GM12878 (cell line): ENCODE data around the gene TBC1D1. TPM values are rescaled to one million over a fixed set of nuclear protein-coding genes. Genes with fewer than 3 reads are reported as not detected.

Experiments
- CBFB ChIP-seq: IDR thresholded peaks from 2 replicates; pipeline ENCODE4 v1.6.1; 2016; ENCODE audit warnings: antibody characterized with exemption, low read depth
- CBX5 ChIP-seq: sonication (generic); IDR thresholded peaks from 2 replicates; pipeline ENCODE4 v1.6.1; 2016; ENCODE audit warnings: low read depth, moderate library complexity, mild to moderate bottlenecking, inconsistent platforms
- FOS ChIP-seq: IDR thresholded peaks from 3 replicates; pipeline ENCODE4 v1.6.1; 2011; ENCODE audit warnings: borderline replicate concordance; ENCODE audit not compliant: insufficient read length; ENCODE audit errors: extremely low read depth
- NKRF ChIP-seq: fragments of 450-650 bp; conservative IDR thresholded peaks from 2 replicates; pipeline ENCODE4 v1.6.1; 2017; ENCODE audit warnings: mild to moderate bottlenecking, moderate library complexity
- NR2C2 ChIP-seq: IDR thresholded peaks from 2 replicates; pipeline ENCODE4 v1.6.1; 2011; ENCODE audit warnings: borderline replicate concordance, low read depth; ENCODE audit not compliant: control insufficient read depth, insufficient read length
- RFX5 ChIP-seq: IDR thresholded peaks from 2 replicates; pipeline ENCODE4 v1.6.1; 2011; ENCODE audit warnings: low read depth, low read length, improper control_type of control experiment
- TAF1 ChIP-seq: IDR thresholded peaks from 2 replicates; pipeline ENCODE4 v1.6.1; 2011; ENCODE audit warnings: mild to moderate bottlenecking, low read depth, low read length, borderline replicate concordance
- WRNIP1 ChIP-seq: IDR thresholded peaks from 2 replicates; pipeline ENCODE4 v1.6.1; 2011; ENCODE audit warnings: low read depth, low read length, improper control_type of control experiment, borderline replicate concordance
- ZNF592 ChIP-seq: fragments of 450-650 bp; IDR thresholded peaks from 2 replicates; pipeline ENCODE4 v1.6.1; 2017; ENCODE audit warnings: mild to moderate bottlenecking, moderate library complexity
- polyA plus RNA-seq, 11 experiments: library from polyadenylated mRNA; depleted of rRNA in 4 of 11; unstranded in 6 of 11; stranded (reverse) in 5 of 11; fragments of >200 nt; fragmentation: Nextera tagmentation in 4 of 11; fragmentation: Illumina TruSeq in 1 of 11; extraction: Ambion mirVana in 4 of 11; extraction: Trizol in 1 of 11; gene quantifications; 1 replicate in 1 of 11; 2 replicates in 10 of 11; pipeline versions ENCODE4 v1.2.1 to v1.2.3, GENCODE V29; 2011 to 2016; ENCODE audit warnings: inconsistent platforms in 2 of 11, missing spikeins in 2 of 11, low read depth in 1 of 11
- total RNA-seq, 4 experiments: library from RNA; depleted of rRNA in 3 of 4; stranded (reverse); fragments of >200 nt in 3 of 4; fragmentation: Illumina TruSeq in 1 of 4; extraction: Trizol in 1 of 4; gene quantifications; 2 replicates each; pipeline versions ENCODE4 v1.2.1 to v1.2.3, GENCODE V29; 2013 to 2021
- TF ChIP-seq, protein P1 (sequence below): fragments of 450-650 bp; IDR thresholded peaks from 2 replicates; pipeline ENCODE4 v1.6.1; 2017; ENCODE audit warnings: borderline replicate concordance
- TF ChIP-seq, protein P2 (sequence below): IDR thresholded peaks from 2 replicates; pipeline ENCODE4 v1.6.1; 2012; ENCODE audit warnings: low read depth, low read length, improper control_type of control experiment

Gene TBC1D1
- total and polyA plus RNA-seq, 10 of the 15 experiments (the other 5 are each of a cell fraction or from before 2014, with no cell fraction given), result 5.3 to 102 (median 57.8) TPM

DNA sequence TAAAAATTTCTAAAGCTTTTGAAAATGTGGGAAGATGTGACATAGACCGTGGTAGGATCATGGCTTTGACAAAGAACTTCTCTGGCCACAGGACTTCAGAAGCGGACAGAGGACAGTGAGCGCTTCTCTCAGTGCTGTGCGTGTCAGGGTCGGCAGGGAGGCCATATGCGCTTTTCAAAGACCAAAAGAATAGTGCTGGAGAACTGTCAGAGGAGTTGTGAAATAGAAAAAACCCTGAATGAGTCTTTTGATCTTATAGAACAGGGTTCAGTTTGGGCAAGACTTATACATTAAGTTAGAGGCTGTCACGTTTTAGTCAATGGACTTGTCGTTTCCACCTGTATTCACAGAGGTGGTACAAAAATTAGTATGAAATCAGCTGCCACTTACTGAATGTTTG lies 146.7 kb downstream of the TBC1D1 start (continued):
- TF ChIP-seq, protein P1, sequence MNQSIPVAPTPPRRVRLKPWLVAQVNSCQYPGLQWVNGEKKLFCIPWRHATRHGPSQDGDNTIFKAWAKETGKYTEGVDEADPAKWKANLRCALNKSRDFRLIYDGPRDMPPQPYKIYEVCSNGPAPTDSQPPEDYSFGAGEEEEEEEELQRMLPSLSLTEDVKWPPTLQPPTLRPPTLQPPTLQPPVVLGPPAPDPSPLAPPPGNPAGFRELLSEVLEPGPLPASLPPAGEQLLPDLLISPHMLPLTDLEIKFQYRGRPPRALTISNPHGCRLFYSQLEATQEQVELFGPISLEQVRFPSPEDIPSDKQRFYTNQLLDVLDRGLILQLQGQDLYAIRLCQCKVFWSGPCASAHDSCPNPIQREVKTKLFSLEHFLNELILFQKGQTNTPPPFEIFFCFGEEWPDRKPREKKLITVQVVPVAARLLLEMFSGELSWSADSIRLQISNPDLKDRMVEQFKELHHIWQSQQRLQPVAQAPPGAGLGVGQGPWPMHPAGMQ, result no peak
- no peak for TF ChIP-seq ZNF592
- no peak for TF ChIP-seq FOS
- no peak for TF ChIP-seq WRNIP1
- no peak for TF ChIP-seq RFX5
- no peak for TF ChIP-seq NKRF
- TF ChIP-seq, protein P2, sequence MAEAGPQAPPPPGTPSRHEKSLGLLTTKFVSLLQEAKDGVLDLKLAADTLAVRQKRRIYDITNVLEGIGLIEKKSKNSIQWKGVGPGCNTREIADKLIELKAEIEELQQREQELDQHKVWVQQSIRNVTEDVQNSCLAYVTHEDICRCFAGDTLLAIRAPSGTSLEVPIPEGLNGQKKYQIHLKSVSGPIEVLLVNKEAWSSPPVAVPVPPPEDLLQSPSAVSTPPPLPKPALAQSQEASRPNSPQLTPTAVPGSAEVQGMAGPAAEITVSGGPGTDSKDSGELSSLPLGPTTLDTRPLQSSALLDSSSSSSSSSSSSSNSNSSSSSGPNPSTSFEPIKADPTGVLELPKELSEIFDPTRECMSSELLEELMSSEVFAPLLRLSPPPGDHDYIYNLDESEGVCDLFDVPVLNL, result no peak
- TF ChIP-seq TAF1, result no peak
- TF ChIP-seq CBX5, result no peak
- no peak for TF ChIP-seq NR2C2
- TF ChIP-seq CBFB, result no peak
